ENCODE measurements around the gene EXOC3L1.

The EXOC3L1 gene

DNA sequence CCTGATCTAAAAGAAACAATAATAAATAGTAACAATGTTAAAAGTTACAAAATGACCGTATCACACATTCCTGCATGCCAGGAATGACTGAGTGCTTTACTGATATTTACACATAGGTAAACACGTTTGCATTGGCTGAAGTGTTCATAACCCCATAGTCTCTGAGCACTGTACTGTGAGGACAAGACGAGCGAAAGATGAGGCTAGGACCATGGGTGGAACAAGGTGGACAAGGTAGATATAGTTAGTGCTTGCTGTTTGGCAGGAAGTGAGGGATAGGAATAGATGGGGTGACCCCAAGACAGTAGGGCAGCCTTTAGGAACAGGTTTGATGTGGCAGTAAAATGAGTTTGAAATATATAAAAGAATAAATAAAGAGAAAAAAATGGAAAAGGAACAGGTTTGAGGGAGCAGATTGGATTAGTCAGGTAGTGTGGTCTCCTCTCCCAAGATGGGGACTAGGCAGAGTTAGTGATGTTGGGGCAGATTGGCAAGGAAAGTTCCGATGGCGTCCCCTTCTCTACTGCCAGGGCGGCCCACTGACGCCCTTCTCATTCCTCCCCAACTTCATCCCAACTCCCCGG, 1.6 kb upstream of the EXOC3L1 start:
- TF ChIP-seq CTCF (IDR thresholded peaks at IDR 0.05; ENCODE audit: control insufficient read depth, extremely low read depth, insufficient read depth) = no peak
- H3K4me3 ChIP-seq (ENCODE audit: low read depth, low read length) = peak overlapping the region; percentile 95
- no peak for DNase-seq (ENCODE audit: low read depth)

- no peak overlapping the region for H3K4me3 ChIP-seq (ENCODE audit: low read depth, low read length)
- TF ChIP-seq CTCF (IDR thresholded peaks at IDR 0.05; ENCODE audit: control insufficient read depth, extremely low read depth, insufficient read depth) = no peak
- DNase-seq (ENCODE audit: low read depth) = no peak
These were observed 788 bp upstream of the EXOC3L1 start for GRCh38 chr16:67190448-67191399.

DNA sequence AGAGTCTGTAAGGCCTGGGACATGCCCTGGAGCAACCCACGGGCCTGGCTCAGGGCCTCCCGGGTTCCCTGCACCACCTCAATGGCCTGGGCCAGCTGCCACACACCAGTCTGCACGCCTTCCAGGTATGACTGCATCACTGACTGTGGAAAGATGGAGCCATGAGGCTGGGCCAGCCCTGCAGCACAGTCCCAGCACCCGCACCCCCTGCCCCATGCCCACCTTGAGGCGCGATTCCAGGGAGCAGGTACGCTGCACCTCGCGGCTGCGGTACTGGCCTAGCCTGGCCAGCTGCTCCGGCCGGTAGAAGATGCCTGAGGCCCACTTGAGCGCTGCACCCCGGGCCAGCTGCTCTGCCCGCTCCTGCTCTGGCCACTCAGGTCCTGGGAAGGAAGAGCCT, 1.1 kb downstream of the EXOC3L1 start:
- no peak for TF ChIP-seq CTCF (IDR thresholded peaks at IDR 0.05; ENCODE audit: control insufficient read depth, extremely low read depth, insufficient read depth)
- DNase-seq (ENCODE audit: low read depth) = no peak
- no peak overlapping the region for H3K4me3 ChIP-seq (ENCODE audit: low read depth, low read length)

DNA sequence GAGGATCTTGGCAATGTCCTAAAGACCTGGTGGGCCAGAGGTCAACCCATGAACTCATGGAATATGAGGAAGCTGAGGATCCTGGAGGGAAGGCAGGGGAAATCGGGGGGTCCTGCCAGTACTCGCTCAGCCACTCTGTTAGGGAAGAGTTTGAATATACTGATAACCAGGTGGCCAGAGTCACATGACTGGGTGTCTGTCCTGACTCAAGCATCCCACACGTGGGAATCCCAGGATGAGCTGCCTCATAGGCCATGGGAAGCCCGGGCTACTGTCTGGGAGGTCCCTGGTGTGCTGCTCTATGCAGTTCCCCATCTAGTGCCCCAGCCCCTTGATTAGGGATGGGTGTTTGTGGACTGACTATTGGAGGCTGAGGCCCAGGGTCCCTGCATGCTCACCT, 1.6 kb downstream of the EXOC3L1 start:
- no peak overlapping the region for H3K4me3 ChIP-seq (ENCODE audit: low read depth, low read length)
- DNase-seq (ENCODE audit: low read depth) = no peak
- no peak for TF ChIP-seq CTCF (IDR thresholded peaks at IDR 0.05; ENCODE audit: control insufficient read depth, extremely low read depth, insufficient read depth)

- DNase-seq (ENCODE audit: low read depth) = no peak
- TF ChIP-seq CTCF (IDR thresholded peaks at IDR 0.05; ENCODE audit: control insufficient read depth, extremely low read depth, insufficient read depth) = no peak
- H3K4me3 ChIP-seq (ENCODE audit: low read depth, low read length) = no peak overlapping the region
These were observed 2.6 kb downstream of the EXOC3L1 start for GRCh38 chr16:67187175-67187890.

DNA sequence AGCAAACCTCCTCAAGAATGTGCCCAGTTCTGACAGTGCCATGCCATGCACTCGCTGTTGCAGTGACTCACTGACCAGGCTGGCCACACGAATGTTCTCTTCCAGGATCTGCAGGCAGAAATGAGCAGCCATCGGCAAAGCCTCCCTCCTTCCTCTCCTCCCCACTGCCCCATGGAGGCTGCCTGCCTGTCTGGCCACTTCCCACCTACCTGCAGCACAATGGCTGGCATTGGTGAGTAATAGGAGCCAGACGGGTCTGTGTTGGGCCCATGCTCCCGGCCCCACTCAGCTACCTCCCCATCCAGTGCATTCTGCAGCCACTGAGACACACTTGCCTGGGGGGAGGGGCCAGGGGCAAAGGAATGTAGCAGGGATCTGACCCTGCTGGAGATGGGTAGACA, 3.4 kb downstream of the EXOC3L1 start:
- H3K4me3 ChIP-seq (ENCODE audit: low read depth, low read length) = no peak overlapping the region
- no peak for DNase-seq (ENCODE audit: low read depth)
- TF ChIP-seq CTCF (IDR thresholded peaks at IDR 0.05; ENCODE audit: control insufficient read depth, extremely low read depth, insufficient read depth) = no peak
